SK-N-SH treated with all-trans-retinoic acid at 6 μM for 48 hours (cell line): ENCODE results near the gene RIBC1.
"Not testable (repeated sequence)": the region's sequence is repeated elsewhere in the genome, so short reads cannot be mapped to it uniquely, and the experiment has no call there.

ENCODE experiments used
- ATAC-seq: fragments of 200-7000 bp; cut with Tn5 transposase; 3 replicates; pipeline ENCODE4 v1.9.1; 2020; ENCODE audit warnings: mild to moderate bottlenecking, moderate library complexity
- ARNTL ChIP-seq: fragments of 450-650 bp; formaldehyde crosslinking; IDR thresholded peaks from 2 replicates; pipeline ENCODE4 v1.5.0; 2020; ENCODE audit warnings: low read depth, mild to moderate bottlenecking, moderate library complexity, borderline replicate concordance
- CREB5 ChIP-seq: fragments of 250-450 bp; sonication (Bioruptor Pico); IDR thresholded peaks from 2 replicates; pipeline ENCODE4 v1.5.1; 2020; ENCODE audit warnings: low read depth, mild to moderate bottlenecking, moderate library complexity
- CSDC2 ChIP-seq: fragments of 250-450 bp; sonication (Bioruptor Pico); IDR thresholded peaks from 2 replicates; pipeline ENCODE4 v1.5.0; 2020; ENCODE audit warnings: mild to moderate bottlenecking, moderate library complexity
- CSRNP3 ChIP-seq: fragments of 250-450 bp; sonication (Bioruptor Pico); IDR thresholded peaks from 2 replicates; pipeline ENCODE4 v1.5.1; 2021; ENCODE audit warnings: mild to moderate bottlenecking, moderate library complexity
- ESRRG ChIP-seq: fragments of 250-450 bp; sonication (Bioruptor Pico); IDR thresholded peaks from 2 replicates; pipeline ENCODE4 v1.6.1; 2021; ENCODE audit warnings: mild to moderate bottlenecking
- GLIS3 ChIP-seq: fragments of 250-450 bp; sonication (Bioruptor Pico); IDR thresholded peaks from 2 replicates; pipeline ENCODE4 v1.5.0; 2020; ENCODE audit warnings: mild to moderate bottlenecking, moderate library complexity
- ISL1 ChIP-seq: fragments of 250-450 bp; sonication (Bioruptor Pico); IDR thresholded peaks from 2 replicates; pipeline ENCODE4 v2.1.2; 2022; ENCODE audit warnings: mild to moderate bottlenecking, moderate library complexity
- OSR1 ChIP-seq: fragments of 250-450 bp; sonication (Bioruptor Pico); IDR thresholded peaks from 2 replicates; pipeline ENCODE4 v1.8.0; 2022; ENCODE audit warnings: moderate library complexity, mild to moderate bottlenecking, inconsistent platforms
- POU6F1 ChIP-seq: fragments of 250-450 bp; sonication (Bioruptor Pico); IDR thresholded peaks from 2 replicates; pipeline ENCODE4 v1.8.0; 2021; ENCODE audit warnings: low read depth, mild to moderate bottlenecking, moderate library complexity, borderline replicate concordance
- PPARA ChIP-seq: fragments of 250-450 bp; sonication (Bioruptor Pico); IDR thresholded peaks from 2 replicates; pipeline ENCODE4 v1.5.0; 2020; ENCODE audit warnings: mild to moderate bottlenecking, borderline replicate concordance
- RARB ChIP-seq: fragments of 250-450 bp; sonication (Bioruptor Pico); IDR thresholded peaks from 2 replicates; pipeline ENCODE4 v1.8.0; 2021; ENCODE audit warnings: mild to moderate bottlenecking, moderate library complexity
- SNAI2 ChIP-seq: fragments of 250-450 bp; sonication (Bioruptor Pico); IDR thresholded peaks from 2 replicates; pipeline ENCODE4 v1.5.0; 2020; ENCODE audit warnings: mild to moderate bottlenecking, moderate library complexity
- TCF4 ChIP-seq: fragments of 250-450 bp; sonication (Bioruptor Pico); IDR thresholded peaks from 2 replicates; pipeline ENCODE4 v1.8.0; 2021; ENCODE audit warnings: mild to moderate bottlenecking, moderate library complexity, borderline replicate concordance
- TSHZ2 ChIP-seq: fragments of 250-450 bp; sonication (Bioruptor Pico); IDR thresholded peaks from 2 replicates; pipeline ENCODE4 v1.5.0; 2020; ENCODE audit warnings: mild to moderate bottlenecking, moderate library complexity
- ZC3H10 ChIP-seq: fragments of 250-450 bp; sonication (Bioruptor Pico); IDR thresholded peaks from 2 replicates; pipeline ENCODE4 v1.5.1; 2021; ENCODE audit warnings: mild to moderate bottlenecking, moderate library complexity
- ZFP3 ChIP-seq: fragments of 250-450 bp; sonication (Bioruptor Pico); IDR thresholded peaks from 2 replicates; pipeline ENCODE4 v1.5.0; 2020; ENCODE audit warnings: mild to moderate bottlenecking, moderate library complexity
- ZNF565 ChIP-seq: fragments of 450-650 bp; formaldehyde crosslinking; conservative IDR thresholded peaks from 2 replicates; pipeline ENCODE4 v1.5.0; 2020; ENCODE audit warnings: low read depth, mild to moderate bottlenecking, moderate library complexity
- ZNF70 ChIP-seq: fragments of 450-650 bp; formaldehyde crosslinking; IDR thresholded peaks from 2 replicates; pipeline ENCODE4 v1.5.0; 2020; ENCODE audit warnings: mild to moderate bottlenecking, moderate library complexity
- ZNF8 ChIP-seq: fragments of 450-650 bp; formaldehyde crosslinking; IDR thresholded peaks from 2 replicates; pipeline ENCODE4 v1.5.0; 2020; ENCODE audit warnings: mild to moderate bottlenecking, moderate library complexity

RIBC1 gene

GRCh38 chrX:53398216-53398615 lies 24.5 kb upstream of the RIBC1 start:
- TF ChIP-seq ARNTL (CRISPR knock-in tag) (no peak), ZNF8 (no peak), CREB5 (CRISPR knock-in tag) (no peak), RARB (CRISPR knock-in tag) (no peak), GLIS3 (CRISPR knock-in tag) (no peak), POU6F1 (no peak)
- ATAC-seq = no peak

- TF ChIP-seq PPARA (CRISPR knock-in tag) (no peak), ZC3H10 (no peak), RARB (CRISPR knock-in tag) (no peak), TCF4 (CRISPR knock-in tag) (no peak), ESRRG (CRISPR knock-in tag) (no peak), ISL1 (CRISPR knock-in tag) (no peak), GLIS3 (CRISPR knock-in tag) (no peak)
- no peak for ATAC-seq
Observed at GRCh38 chrX:53403535-53403934, 19.1 kb upstream of the RIBC1 start.

GRCh38 chrX:53412446-53412845 lies 10.2 kb upstream of the RIBC1 start:
- no peak for TF ChIP-seq ESRRG (CRISPR knock-in tag)
- TF ChIP-seq ZNF70 (CRISPR knock-in tag) = no peak
- TF ChIP-seq GLIS3 (CRISPR knock-in tag) = no peak
- TF ChIP-seq CSDC2 (CRISPR knock-in tag) = no peak
- TF ChIP-seq ARNTL (CRISPR knock-in tag) = no peak
- TF ChIP-seq ZNF565 (CRISPR knock-in tag) = no peak
- no peak for TF ChIP-seq TSHZ2 (CRISPR knock-in tag)
- no peak for TF ChIP-seq ZFP3 (CRISPR knock-in tag)
- TF ChIP-seq OSR1 (CRISPR knock-in tag) = no peak
- no peak for TF ChIP-seq CREB5 (CRISPR knock-in tag)
- TF ChIP-seq TCF4 (CRISPR knock-in tag) = no peak
- TF ChIP-seq SNAI2 (CRISPR knock-in tag) = no peak
- no peak for ATAC-seq

- not testable (repeated sequence) for ATAC-seq
Observed at GRCh38 chrX:53420351-53420750, 2.3 kb upstream of the RIBC1 start.

- TF ChIP-seq RARB (CRISPR knock-in tag) = no peak
- no peak for TF ChIP-seq ESRRG (CRISPR knock-in tag)
- TF ChIP-seq ZNF70 (CRISPR knock-in tag) = no peak
- no peak for TF ChIP-seq CSRNP3 (CRISPR knock-in tag)
- TF ChIP-seq SNAI2 (CRISPR knock-in tag) = no peak
- no peak for ATAC-seq
Observed at GRCh38 chrX:53421125-53421524, 1.5 kb upstream of the RIBC1 start.
